ENCODE measurements around the gene DCT. TPM values are rescaled to one million over a fixed set of nuclear protein-coding genes. Genes with fewer than 3 reads are reported as not detected.

The DCT gene
- total RNA-seq, 6 experiments from 2014 or later: 0.10 to 0.35 (median 0.11) TPM; not detected in 2

- no peaks in the 10 kb centered on the region for H3K27me3 ChIP-seq
- H3K4me1 ChIP-seq: no peaks in the 10 kb centered on the region
- TF ChIP-seq POLR2A (IDR thresholded peaks at IDR 0.05) (no peak), CTCF (IDR thresholded peaks at IDR 0.05) (no peak)
- H3K36me3 ChIP-seq: no peaks in the 10 kb centered on the region
- DNase-seq (no peak), ATAC-seq (no peak)
- no peak overlapping the region for H3K27ac ChIP-seq
- no CpG with 5 or more reads among the region's 1 CpG for WGBS (ENCODE audit: insufficient coverage, low coverage, low lambda C conversion rate, missing lambda C conversion rate)
- H3K9me3 ChIP-seq: no peaks in the 10 kb centered on the region
- no peak overlapping the region for H3K4me3 ChIP-seq
- intact Hi-C loops (cut with DNase I): no loop called here
Measured at GRCh38 chr13:94464771-94465170, 14.7 kb downstream of the DCT start.

GRCh38 chr13:94462670-94463069 is 16.8 kb downstream of the DCT start:
- 51% methylated on average over 6 of the region's 6 CpGs for WGBS (ENCODE audit: insufficient coverage, low coverage, low lambda C conversion rate, missing lambda C conversion rate)
- no peaks in the 10 kb centered on the region for H3K36me3 ChIP-seq
- H3K4me1 ChIP-seq: no peaks in the 10 kb centered on the region
- H3K27ac ChIP-seq: no peak overlapping the region
- no peak overlapping the region for H3K4me3 ChIP-seq
- no peaks in the 10 kb centered on the region for H3K27me3 ChIP-seq
- TF ChIP-seq POLR2A (IDR thresholded peaks at IDR 0.05) (no peak), CTCF (IDR thresholded peaks at IDR 0.05) (no peak)
- intact Hi-C loops (cut with DNase I): no loop called here
- DNase-seq (no peak), ATAC-seq (peak in 3 of 4 donors; percentile 30 to 63 (median 54))
- H3K9me3 ChIP-seq: no peaks in the 10 kb centered on the region

GRCh38 chr13:94459116-94459515 is 20.4 kb downstream of the DCT start:
- ATAC-seq: no peak

GRCh38 chr13:94455414-94455813 is 24.1 kb downstream of the DCT start:
- DNase-seq (no peak), ATAC-seq (peak; percentile 80 to 94 (median 88))
- no peak overlapping the region for H3K4me3 ChIP-seq
- intact Hi-C loops (cut with DNase I): no loop called here
- H3K36me3 ChIP-seq: no peaks in the 10 kb centered on the region
- no peaks in the 10 kb centered on the region for H3K4me1 ChIP-seq
- no peaks in the 10 kb centered on the region for H3K27me3 ChIP-seq
- 43% methylated on average over 2 of the region's 2 CpGs for whole genome bisulfite sequencing (ENCODE audit: insufficient coverage, low coverage, low lambda C conversion rate, missing lambda C conversion rate)
- no peaks in the 10 kb centered on the region for H3K9me3 ChIP-seq
- peak overlapping the region in 1 of 3 donors; percentile 25 for H3K27ac ChIP-seq
- no peak for TF ChIP-seq POLR2A (IDR thresholded peaks at IDR 0.05)
- TF ChIP-seq CTCF (IDR thresholded peaks at IDR 0.05): no peak

More at GRCh38 chr13:94459116-94459515, 20.4 kb downstream of the DCT start:
- TF ChIP-seq POLR2A (IDR thresholded peaks at IDR 0.05) (no peak), CTCF (IDR thresholded peaks at IDR 0.05) (no peak)
- Histone ChIP-seq H3K27ac (no peak overlapping the region), H3K27me3 (no peaks in the 10 kb centered on the region), H3K4me1 (no peaks in the 10 kb centered on the region), H3K9me3 (no peaks in the 10 kb centered on the region), H3K36me3 (no peaks in the 10 kb centered on the region), H3K4me3 (no peak overlapping the region)
- DNase-seq: no peak
- intact Hi-C loops (cut with DNase I): no loop called here
- WGBS (ENCODE audit: insufficient coverage, low coverage, low lambda C conversion rate, missing lambda C conversion rate): 88% methylated on average over 1 of the region's 1 CpG

- peak overlapping the region in 1 of 3 donors; percentile 25 for H3K27ac ChIP-seq
- H3K36me3 ChIP-seq: no peaks in the 10 kb centered on the region
- H3K4me3 ChIP-seq: no peak overlapping the region
- TF ChIP-seq CTCF (IDR thresholded peaks at IDR 0.05) (no peak), POLR2A (IDR thresholded peaks at IDR 0.05) (no peak)
- WGBS (ENCODE audit: insufficient coverage, low coverage, low lambda C conversion rate, missing lambda C conversion rate): 70% methylated on average over 2 of the region's 2 CpGs
- no peaks in the 10 kb centered on the region for H3K27me3 ChIP-seq
- no peaks in the 10 kb centered on the region for H3K9me3 ChIP-seq
- H3K4me1 ChIP-seq: no peaks in the 10 kb centered on the region
- intact Hi-C loops (cut with DNase I): no loop called here
- DNase-seq (no peak), ATAC-seq (no peak)
Measured at GRCh38 chr13:94454906-94455305, 24.6 kb downstream of the DCT start.
